HG02885 (cell line): ENCODE data around the gene PCDHA3.
"Not testable (repeated sequence)": the region's sequence is repeated elsewhere in the genome, so short reads cannot be mapped to it uniquely, and the experiment has no call there.

Source experiments
- ATAC-seq: cut with Tn5 transposase; IDR thresholded peaks from one replicate; pipeline ENCODE4 v1.9.1; 2021; ENCODE audit warnings: mild to moderate bottlenecking; ENCODE audit not compliant: unreplicated experiment, poor library complexity

Gene PCDHA3

DNA sequence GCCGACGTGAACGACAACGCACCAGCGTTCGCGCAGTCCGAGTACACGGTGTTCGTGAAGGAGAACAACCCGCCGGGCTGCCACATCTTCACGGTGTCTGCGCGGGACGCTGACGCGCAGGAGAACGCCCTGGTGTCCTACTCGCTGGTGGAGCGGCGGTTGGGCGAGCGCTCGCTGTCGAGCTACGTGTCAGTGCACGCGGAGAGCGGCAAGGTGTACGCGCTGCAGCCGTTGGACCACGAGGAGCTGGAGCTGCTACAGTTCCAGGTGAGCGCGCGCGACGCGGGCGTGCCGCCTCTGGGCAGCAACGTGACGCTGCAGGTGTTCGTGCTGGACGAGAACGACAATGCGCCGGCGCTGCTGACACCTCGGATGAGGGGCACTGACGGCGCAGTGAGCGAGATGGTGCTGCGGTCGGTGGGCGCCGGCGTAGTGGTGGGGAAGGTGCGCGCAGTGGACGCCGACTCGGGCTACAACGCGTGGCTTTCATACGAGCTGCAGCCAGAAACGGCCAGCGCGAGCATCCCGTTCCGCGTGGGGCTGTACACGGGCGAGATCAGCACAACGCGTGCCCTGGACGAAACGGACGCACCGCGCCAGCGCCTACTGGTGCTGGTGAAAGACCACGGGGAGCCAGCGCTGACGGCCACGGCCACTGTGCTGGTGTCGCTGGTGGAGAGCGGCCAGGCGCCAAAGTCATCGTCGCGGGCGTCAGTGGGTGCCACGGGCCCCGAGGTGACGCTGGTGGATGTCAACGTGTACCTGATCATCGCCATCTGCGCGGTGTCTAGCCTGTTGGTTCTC lies 49.2 kb downstream of the PCDHA3 start:
- ATAC-seq = not testable (repeated sequence)
